ENCODE results near the gene CAMTA1.
"Not testable (repeated sequence)": the region's sequence is repeated elsewhere in the genome, so short reads cannot be mapped to it uniquely, and the experiment has no call there.

Gene CAMTA1

GRCh38 chr1:7703321-7704213 lies 918.3 kb downstream of the CAMTA1 start:
- DNase-seq, result no peak

GRCh38 chr1:7704214-7705047 lies 919.2 kb downstream of the CAMTA1 start:
- no peak for DNase-seq

GRCh38 chr1:7705048-7705907 lies 920.0 kb downstream of the CAMTA1 start:
- DNase-seq, result no peak

- no peak for DNase-seq
Observed at GRCh38 chr1:7705908-7706216, 920.6 kb downstream of the CAMTA1 start.

GRCh38 chr1:7707527-7707926 lies 922.3 kb downstream of the CAMTA1 start:
- DNase-seq, result no peak

GRCh38 chr1:7708065-7708464 lies 922.8 kb downstream of the CAMTA1 start:
- DNase-seq, result not testable (repeated sequence)

- DNase-seq, result no peak
Observed at GRCh38 chr1:7710859-7711258, 925.6 kb downstream of the CAMTA1 start.

- DNase-seq, result no peak
Observed at GRCh38 chr1:7712731-7713323, 927.6 kb downstream of the CAMTA1 start.

GRCh38 chr1:7716506-7716905 lies 931.3 kb downstream of the CAMTA1 start:
- DNase-seq, result no peak

- no peak for DNase-seq
Observed at GRCh38 chr1:7717748-7718368, 932.6 kb downstream of the CAMTA1 start.

- DNase-seq, result no peak
Observed at GRCh38 chr1:7719468-7720094, 934.3 kb downstream of the CAMTA1 start.

GRCh38 chr1:7721940-7722669 lies 936.9 kb downstream of the CAMTA1 start:
- DNase-seq, result no peak

- DNase-seq, result no peak
Observed at GRCh38 chr1:7722670-7723012, 937.4 kb downstream of the CAMTA1 start.

- no peak for DNase-seq
Observed at GRCh38 chr1:7726623-7727022, 941.4 kb downstream of the CAMTA1 start.

- DNase-seq, result no peak
Observed at GRCh38 chr1:7727809-7728471, 942.7 kb downstream of the CAMTA1 start.

GRCh38 chr1:7729761-7730160 lies 944.5 kb downstream of the CAMTA1 start:
- no peak for DNase-seq

- no peak for DNase-seq
Observed at GRCh38 chr1:7732331-7732730, 947.1 kb downstream of the CAMTA1 start.

- no peak for DNase-seq
Observed at GRCh38 chr1:7733276-7733675, 948.0 kb downstream of the CAMTA1 start.

GRCh38 chr1:7738044-7738443 lies 952.8 kb downstream of the CAMTA1 start:
- no peak for DNase-seq

GRCh38 chr1:7743346-7743745 lies 958.1 kb downstream of the CAMTA1 start:
- DNase-seq, result no peak

GRCh38 chr1:7744882-7745281 lies 959.6 kb downstream of the CAMTA1 start:
- DNase-seq, result no peak
